SU-DHL-6 (cell line): ENCODE data around the gene RPL4.

Source experiments
- EZH2phosphoT487 ChIP-seq: fragments of 200-600 bp; sonication (generic), shearing (Covaris generic); conservative IDR thresholded peaks from 2 replicates; pipeline ENCODE4 v1.6.1; 2018; ENCODE audit warnings: mild to moderate bottlenecking, antibody characterized with exemption, low read length, moderate library complexity, mixed read lengths
- TF ChIP-seq, protein P1 (sequence below): fragments of 200-600 bp; sonication (generic); IDR thresholded peaks from one replicate; pipeline ENCODE4 v1.5.1; 2017; ENCODE audit warnings: antibody characterized with exemption, mild to moderate bottlenecking, low read length, moderate library complexity; ENCODE audit not compliant: insufficient read depth, poor library complexity, severe bottlenecking

DNA sequence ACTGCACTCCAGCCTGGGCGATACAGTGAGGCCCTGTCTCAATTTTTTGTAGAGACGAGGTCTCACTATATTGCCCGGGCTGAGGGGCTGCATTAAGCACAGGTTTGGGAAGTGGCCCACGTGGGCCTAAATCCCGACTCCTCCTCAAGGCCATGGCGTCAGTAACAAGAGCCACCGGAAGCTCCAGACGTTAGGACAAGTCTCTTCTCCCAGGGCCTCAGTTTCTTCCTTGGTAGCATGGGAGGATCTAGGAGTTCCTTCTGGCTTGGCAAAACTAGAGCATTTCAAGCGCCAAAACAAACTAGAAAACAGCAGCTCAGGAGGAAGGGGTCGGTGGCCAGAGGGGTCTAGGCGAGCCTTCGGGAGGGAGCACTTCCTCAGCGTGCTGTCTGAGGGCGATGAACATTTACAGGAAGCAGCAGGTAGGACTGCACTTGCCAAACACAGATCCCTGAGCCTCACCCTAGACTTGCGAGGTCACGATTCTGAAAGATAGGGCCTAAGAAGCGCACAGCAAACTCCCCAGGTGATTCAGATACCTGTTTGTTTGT, 7.6 kb downstream of the RPL4 start:
- TF ChIP-seq, protein P1, sequence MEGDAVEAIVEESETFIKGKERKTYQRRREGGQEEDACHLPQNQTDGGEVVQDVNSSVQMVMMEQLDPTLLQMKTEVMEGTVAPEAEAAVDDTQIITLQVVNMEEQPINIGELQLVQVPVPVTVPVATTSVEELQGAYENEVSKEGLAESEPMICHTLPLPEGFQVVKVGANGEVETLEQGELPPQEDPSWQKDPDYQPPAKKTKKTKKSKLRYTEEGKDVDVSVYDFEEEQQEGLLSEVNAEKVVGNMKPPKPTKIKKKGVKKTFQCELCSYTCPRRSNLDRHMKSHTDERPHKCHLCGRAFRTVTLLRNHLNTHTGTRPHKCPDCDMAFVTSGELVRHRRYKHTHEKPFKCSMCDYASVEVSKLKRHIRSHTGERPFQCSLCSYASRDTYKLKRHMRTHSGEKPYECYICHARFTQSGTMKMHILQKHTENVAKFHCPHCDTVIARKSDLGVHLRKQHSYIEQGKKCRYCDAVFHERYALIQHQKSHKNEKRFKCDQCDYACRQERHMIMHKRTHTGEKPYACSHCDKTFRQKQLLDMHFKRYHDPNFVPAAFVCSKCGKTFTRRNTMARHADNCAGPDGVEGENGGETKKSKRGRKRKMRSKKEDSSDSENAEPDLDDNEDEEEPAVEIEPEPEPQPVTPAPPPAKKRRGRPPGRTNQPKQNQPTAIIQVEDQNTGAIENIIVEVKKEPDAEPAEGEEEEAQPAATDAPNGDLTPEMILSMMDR, result no peak
- TF ChIP-seq EZH2phosphoT487, result no peak
